NAMALWA (cell line): Measurements from ENCODE around the gene NBPF1.
"Not testable (repeated sequence)": the region's sequence is repeated elsewhere in the genome, so short reads cannot be mapped to it uniquely, and the experiment has no call there.

Experiments used
- DNase-seq: peaks from one replicate; pipeline ENCODE4 v3.0.0-alpha.2; 2015; ENCODE audit warnings: low spot score

NBPF1 gene

GRCh38 chr1:16641159-16641975, 28.0 kb upstream of the NBPF1 start:
- DNase-seq, result not testable (repeated sequence)

GRCh38 chr1:16639091-16640031, 26.0 kb upstream of the NBPF1 start:
- DNase-seq, result not testable (repeated sequence)

- not testable (repeated sequence) for DNase-seq
Observed at GRCh38 chr1:16637941-16638778, 24.8 kb upstream of the NBPF1 start.

GRCh38 chr1:16636551-16637195, 23.3 kb upstream of the NBPF1 start:
- DNase-seq, result not testable (repeated sequence)

GRCh38 chr1:16635959-16636358, 22.6 kb upstream of the NBPF1 start:
- not testable (repeated sequence) for DNase-seq

- DNase-seq, result not testable (repeated sequence)
Observed at GRCh38 chr1:16633540-16634282, 20.3 kb upstream of the NBPF1 start.

DNA sequence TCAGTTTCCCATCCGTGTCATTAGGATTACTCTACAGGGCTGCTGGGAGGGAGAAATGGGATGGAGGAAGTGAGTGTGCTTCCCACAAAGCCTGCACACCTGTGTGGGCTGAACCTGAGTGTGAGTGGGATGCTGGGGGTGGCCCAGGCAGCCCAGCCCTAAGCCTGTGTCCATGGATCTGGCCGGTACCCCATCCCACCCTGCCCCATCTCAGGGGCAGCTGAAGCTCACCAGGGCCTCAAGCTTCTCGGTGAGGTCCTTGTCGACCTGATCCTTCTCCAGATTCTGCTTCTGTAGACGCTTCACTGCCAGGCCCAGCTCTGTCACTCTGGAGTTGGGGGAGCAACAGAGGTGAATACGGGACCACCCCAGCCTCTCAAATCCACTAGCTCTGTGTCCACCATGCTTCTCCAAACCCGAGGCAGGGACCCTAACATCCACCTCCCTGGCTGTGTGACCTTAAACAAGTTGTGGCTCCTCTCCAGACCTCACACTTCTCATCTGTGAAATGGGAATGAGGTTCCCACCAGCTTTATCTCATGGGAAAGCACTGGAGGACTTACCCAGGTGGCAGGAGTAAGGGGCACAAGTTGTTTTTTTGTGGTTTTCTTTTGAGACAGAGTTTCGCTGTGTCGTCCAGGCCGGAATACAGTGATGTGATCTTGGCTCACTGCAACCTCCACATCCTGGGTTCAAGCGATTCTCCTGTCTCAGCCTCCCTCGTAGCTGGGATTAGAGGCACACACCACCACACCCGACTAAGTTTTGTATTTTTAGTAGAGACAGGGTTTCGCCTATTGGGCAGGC, 18.9 kb upstream of the NBPF1 start:
- not testable (repeated sequence) for DNase-seq

DNA sequence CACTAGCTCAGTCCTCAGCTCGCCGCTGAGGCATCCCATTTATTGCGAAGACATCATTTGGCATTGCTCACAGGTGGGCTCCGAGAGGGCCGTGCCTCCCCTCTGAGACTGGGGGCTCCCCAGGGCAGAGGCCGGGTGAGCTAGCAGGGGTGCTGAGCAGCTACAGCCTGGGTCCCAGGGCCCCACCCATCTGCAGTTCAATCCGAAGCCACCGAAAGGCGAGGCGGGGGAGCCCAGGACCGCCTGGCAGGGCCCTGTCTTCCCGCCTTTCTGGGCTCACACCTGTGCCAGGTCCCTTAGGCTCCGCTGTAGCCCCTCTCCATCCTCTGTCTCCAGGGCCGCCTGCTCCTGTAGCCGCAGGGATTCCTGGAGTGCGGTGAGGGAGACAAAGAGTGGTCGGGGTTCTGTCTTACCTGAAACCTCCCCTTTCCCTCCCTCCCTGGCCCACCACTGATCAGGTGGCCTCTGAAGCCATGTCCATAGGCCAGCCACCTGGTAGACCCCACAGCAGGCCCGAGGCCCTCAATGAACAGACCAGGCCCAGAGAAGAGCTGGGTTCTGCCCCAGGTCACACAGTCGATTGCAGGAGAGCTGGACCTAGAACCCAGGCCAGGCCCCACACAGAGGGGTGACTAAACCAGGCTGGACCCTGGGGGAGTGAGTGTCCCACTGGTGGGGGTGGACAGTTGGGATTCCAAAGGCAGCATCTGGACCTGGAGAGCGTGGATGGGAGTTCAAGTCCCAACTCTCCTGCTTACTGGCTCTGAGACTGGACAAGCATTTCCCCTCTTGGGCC, 18.1 kb upstream of the NBPF1 start:
- DNase-seq, result no peak

- DNase-seq, result no peak
Observed at GRCh38 chr1:16630661-16631247, 17.4 kb upstream of the NBPF1 start.

DNA sequence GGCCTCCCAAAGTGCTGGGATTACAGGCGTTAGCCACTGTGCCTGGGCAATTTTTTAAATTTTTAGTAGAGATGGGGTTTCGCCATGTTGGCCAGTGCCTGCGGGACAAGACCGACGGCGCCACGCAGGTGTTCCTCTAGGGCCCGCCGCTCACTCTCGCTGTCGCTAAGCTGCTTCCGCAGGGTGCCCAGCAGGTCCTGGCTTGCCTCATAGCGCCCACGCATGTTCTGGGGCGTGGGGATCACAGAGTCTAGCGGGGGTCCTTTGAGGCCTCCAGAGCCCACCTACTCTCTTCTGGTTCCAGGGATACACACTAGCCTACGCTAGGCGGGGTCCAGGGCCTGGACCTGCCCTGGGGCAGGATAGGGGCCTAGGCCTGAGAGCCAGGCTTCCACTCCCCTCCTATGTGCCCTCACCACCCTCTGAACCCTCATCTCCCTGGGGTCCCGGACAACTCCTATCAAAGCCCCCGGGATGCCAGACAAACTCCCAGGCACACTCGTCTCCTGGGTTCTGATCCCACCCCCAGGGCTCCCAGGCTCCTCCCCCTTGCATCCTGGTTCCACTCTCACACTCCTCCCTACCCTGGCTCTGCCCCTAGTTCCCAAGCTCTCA, 16.7 kb upstream of the NBPF1 start:
- DNase-seq, result not testable (repeated sequence)

DNA sequence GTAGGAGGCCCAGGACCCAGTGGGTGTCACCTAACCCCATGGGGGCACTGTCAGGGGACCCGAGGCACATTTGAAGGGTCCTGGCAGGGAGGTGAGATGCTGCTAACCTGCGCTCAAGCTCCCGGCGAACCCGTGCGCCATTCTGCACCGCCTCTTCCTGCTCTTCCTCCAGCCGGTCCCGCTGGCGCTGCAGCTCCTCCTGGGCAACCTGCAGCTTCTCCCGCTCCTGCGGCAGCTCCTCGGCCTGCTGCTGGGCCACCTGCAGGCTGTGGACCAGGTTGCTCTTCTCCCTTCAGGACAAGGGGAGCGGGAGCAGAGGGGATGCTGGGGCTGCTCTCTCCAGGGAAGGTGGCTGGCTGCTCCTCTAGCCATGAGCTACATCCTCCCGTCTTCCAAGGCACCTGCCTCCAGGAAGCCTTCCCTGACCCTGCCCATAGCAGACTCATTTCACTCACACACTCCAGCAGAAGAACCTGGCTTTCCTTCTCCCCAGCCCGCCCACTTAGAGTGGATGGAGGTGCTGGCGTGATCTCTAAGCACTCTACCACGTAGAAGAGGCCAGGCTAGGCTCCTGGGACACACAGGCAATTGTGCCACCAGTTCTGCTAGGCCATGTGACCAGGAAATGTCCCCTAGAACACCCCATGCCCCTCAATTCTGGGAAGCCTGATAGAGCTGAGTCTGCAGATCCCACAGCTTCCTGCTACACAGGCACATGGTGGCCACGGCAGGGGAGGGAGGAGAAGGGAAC, 15.2 kb upstream of the NBPF1 start:
- DNase-seq, result peak; percentile 55

DNA sequence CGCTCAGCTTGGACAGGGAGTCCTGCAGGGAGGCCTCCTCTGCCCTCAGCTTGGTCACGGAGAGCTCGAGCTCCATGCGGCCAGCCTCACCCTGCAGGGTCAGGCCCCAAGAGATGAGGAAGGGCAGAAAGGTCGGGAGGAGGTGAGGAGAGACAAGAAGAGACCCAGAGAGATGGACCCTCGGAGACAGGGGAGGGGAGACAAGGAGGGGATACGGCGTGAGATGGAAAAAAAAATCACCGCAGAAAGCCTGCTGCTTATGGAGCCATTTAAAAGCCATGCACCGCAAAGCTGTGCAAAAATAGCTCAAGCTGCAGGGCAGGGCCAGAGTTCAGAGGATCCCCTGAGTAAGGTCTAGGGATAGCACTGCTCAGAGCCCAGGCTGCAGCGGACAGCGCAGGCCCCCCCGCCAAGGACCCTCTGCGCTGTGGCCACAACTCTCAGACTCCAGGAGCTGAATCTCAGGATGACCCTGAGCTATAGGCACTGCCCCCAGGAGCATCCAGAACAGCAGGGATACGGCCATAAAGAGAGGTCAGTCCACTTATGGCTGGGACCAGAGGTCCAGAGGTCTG, 13.1 kb upstream of the NBPF1 start:
- not testable (repeated sequence) for DNase-seq

GRCh38 chr1:16625497-16626408, 12.4 kb upstream of the NBPF1 start:
- no peak for DNase-seq

DNA sequence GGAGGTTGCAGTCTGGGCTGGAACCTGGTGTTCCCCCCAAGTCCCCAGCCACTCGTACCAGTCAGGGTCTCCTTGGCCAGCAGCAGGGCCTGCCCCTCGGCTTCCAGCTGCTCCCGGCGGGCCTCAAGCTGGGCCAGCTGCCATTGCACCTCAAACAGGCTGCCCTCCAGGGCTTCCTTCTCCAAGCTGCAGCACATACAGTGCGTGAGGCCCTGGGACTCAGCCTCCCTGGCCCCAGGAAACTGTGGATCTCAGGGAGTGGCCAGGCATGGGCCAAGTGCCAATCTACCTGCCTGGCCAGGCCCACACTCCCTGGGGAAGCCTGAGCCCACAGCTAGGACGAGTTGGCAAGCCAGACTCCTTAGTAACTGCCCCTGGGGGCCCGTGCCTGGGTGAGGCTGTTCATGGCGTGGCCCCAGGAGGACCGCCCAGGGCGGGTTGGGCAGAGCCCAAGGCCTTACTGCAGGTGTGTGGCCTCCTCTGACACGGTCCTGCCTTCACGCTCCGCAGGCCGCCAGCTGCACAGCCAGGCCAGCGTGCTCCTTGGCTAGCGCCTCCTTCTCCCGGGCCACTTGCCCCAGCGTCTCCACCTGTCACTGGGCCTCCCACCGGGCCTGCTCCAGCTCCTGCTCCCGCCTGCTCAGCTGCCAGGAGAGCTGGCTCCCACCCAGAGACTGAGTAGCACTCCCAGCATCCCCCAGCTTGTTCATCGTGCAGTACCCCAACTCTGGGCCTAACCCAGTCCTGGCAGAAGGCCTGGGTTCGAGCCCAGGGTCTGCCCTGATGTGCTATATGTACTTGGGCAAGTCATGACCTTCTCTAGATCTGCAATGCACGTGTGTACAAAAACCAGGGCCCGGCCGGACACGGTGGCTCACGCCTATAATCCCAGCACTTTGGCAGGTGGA, 10.7 kb upstream of the NBPF1 start:
- DNase-seq, result peak; percentile 95

DNA sequence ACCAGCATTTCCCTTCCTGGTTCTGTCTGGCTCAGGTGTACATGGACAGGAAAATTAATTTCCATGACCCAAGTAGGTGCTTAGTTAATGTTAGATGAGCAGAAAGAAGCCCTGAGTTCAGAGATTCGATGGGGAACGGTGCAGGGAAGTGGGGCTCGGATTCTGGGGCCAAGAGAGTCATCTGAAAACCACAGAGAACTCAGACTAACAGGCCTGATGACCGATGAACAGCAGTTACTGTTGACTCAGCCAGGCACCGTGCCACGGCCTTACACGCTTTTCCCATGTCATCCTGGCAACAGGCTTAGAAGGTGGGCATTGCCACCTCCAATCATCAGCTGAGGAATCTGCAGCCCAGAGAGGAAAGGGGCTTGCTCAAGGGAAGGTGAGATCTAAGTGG, 10.0 kb upstream of the NBPF1 start:
- DNase-seq, result peak; percentile 49
